Stimulated activated CD8-positive, alpha-beta memory T cell treated with anti-CD3 and anti-CD28 coated beads, Interleukin-4, amount 100 ng/mL, for 24 hours (primary cell): Measurements from ENCODE around the gene DEFB129.
"Not testable (repeated sequence)": the region's sequence is repeated elsewhere in the genome, so short reads cannot be mapped to it uniquely, and the experiment has no call there.

Experiments used
- DNase-seq: peaks from one replicate; pipeline ENCODE4 v3.0.0-alpha.2; 2020; ENCODE audit warnings: low read depth

Gene DEFB129

DNA sequence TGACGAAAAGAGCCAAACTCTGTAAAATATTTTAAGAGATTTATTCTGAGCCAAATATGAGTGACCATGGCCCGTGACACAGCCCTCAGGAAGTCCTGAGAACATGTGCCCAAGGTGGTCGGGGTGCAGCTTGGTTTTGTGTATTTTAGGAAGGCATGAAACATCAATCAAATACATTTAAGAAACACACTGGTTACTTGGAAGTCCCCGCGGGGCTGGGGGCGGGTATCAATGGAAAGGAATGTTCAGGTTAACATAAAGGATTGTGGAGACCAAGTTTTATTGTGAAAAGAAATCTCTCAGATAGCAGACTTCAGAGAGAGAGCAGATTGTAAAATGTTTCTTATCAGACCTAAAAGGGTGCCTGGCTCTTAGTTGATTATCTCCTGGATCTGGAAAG is 26.4 kb downstream of the DEFB129 start:
- DNase-seq = not testable (repeated sequence)

DNA sequence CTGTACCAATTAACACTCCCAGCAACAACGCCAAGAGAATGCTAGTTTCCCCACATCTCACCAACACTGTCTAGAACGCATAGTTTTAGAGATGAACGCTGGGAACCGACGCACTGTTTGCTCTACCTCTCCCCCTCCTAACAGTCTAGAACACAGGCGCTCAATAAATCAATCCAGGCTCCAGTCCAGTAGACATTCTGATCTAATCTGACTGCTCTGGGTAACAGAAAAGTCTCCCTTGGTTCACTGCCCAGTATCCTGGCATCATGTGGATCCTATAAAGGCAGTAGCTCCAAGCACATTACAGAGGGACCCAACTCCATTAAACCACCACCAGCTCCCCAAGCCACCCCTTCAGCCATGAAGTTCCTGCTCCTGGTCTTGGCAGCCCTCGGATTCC is 30.4 kb downstream of the DEFB129 start, which contains the start of gene DEFB132:
Gene DEFB132, plus strand, starts transcription at position 306 of the 400 bp plus-strand sequence. Its CDS starts 55 bp downstream, at position 361.
- DNase-seq = no peak

DNA sequence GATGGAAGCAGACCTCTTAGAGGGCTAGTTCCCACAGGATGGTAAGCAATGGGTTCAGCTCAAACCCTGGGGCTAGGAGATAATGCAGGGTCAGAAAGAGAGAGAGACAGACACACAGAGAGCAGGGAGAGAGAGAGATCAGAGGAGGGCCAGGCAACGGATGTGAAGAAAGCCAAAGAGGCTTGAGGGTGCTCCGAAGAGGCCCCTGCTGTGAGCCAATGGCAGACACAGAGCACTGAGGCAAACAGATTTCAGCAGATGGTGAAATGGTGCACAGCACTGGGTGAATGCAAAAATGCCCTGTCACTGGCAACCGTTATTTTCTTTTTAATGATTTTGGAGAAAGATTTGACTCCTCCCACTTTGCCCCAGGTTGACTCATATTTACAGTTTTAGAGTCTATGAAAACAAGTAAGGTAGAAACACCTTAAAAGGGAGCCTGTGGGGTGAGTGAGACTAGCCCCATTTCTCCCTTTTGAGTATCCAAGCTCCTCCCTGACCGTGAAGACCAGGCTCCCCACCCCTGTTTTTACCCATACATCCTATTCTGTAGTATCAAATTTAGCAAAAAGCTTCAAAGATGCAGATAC is 31.3 kb downstream of the DEFB129 start:
- DNase-seq = no peak

DNA sequence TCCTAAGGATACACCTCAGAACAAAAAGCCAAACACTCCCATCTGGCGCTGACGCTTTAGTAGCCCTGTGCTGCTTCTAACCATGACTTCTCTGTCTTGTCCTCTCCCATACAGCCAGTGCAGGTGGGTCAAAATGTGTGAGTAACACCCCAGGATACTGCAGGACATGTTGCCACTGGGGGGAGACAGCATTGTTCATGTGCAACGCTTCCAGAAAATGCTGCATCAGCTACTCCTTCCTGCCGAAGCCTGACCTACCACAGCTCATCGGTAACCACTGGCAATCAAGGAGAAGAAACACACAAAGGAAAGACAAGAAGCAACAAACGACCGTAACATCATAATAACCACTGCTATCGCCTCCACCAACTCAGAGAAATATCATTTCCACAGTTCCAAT is 31.9 kb downstream of the DEFB129 start:
- DNase-seq = no peak

DNA sequence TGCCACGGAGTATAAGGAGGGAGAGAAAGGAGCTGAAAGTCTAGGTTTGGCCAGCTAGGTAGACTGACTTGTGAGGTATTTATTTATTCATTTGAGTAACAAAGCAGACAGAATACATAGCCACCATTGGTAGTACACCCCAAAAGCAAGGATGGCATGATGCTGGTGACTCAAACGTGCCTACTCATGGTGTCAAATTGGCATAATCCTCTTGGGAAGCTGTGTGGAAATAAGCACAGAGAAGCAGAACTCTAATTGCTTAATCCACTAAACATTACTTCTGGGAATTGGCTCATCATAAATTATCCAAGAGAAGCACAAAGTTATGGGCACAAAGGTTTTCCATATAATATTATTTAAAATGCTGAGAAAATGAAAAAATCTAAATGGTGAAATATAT is 32.9 kb downstream of the DEFB129 start:
- DNase-seq = no peak

DNA sequence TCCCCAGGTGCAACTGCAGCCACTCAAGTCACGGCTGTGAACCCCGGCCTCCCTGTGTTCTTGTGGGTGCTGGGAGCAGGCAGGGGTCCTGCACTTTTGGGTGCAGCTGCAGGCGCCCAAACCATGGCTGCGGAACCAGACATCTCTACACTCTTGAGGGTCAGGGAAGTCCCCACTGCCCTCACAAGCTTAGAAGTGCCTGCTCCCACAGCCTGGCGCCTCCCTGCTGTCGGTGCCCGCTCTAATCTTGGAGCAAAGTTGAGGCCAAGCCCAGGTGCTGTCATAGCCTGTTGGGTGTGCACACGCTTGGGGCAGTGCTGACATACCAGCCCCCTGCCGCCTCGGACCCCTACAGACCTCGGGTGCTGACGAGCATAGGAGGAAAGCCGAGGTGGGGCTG is 36.6 kb downstream of the DEFB129 start:
- DNase-seq = no peak

DNA sequence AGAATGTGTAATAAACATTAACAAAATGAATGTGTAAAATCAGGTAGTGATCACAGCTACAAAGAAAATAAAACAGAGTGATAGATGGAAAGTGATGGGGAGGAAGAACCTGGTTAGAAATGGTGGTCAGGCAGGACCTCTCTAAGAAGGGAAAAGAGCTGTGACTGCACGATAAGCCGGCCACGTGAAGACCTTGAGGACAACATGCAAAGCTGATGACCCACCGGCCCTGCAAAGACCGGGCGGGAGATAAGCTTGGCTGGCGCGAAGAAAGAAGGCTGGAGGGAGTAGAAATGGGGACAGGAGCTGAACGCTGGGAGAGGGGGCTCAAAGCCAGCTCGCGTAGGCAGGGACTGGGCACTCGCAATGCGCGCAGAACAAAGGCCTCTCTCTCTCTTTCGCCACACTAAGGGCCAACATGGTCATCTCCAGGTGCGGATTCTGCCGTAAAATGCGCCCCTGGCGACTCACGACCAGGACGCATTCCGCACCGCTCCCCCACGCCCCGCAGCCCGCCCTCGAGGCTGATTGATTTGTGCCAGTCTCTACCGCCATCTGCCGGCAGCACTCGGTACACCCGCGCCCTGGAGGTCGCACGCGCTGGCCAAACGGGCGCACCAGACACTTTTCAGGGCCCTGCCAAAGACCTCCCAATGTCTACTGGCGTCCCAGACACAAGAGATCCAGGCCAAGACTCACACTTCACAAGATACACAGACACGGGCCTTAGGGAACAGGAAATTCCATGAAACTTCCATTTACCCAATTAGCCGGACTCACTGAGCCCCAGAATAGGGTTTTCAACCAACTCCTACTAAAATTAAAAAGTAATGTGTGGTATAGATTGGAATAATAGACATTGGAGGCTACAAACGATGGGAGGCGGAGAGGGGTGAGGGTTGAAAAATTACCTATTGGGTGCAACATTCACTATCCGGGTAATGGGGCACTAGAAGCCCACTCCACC is 39.8 kb downstream of the DEFB129 start:
- DNase-seq = peak; percentile 87

DNA sequence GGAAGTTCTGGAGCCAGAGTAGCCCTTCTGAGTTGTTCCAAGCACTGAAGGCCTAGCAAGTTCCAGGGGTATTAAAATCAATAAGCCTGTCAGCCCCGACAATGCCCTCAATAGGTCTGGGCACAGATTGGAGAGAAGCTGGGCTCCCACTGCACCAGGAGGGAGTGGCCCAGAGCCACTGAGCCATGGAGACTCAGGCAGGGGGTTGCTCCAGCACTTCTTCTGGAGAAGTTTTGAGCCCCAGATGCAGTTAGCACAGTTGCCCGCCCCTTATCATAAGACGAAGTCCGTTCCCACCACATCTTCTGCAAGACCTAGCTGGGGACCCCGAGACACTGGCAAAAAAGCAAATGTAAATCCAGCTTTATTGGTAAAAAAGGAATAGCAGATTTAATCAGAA is 43.5 kb downstream of the DEFB129 start:
- DNase-seq = no peak

DNA sequence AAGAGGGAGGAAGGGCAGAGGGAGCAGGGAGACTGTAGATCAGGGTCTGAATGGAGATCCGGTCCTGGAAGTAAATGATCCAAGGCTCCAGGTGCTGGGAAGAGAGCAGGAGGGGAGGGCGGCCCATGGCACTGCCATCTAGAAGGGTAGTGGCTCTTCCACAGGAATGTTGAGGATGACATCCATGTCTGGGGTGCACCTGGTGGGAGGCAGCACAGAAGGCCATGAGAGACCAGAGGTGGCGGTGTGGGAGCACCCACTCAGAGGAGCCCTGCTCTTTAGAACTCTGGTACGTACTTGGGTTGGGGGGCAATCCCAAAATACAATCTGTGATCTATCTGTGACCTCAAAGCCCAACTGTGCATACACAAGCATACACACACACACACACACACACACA is 44.0 kb downstream of the DEFB129 start:
- no peak for DNase-seq

DNA sequence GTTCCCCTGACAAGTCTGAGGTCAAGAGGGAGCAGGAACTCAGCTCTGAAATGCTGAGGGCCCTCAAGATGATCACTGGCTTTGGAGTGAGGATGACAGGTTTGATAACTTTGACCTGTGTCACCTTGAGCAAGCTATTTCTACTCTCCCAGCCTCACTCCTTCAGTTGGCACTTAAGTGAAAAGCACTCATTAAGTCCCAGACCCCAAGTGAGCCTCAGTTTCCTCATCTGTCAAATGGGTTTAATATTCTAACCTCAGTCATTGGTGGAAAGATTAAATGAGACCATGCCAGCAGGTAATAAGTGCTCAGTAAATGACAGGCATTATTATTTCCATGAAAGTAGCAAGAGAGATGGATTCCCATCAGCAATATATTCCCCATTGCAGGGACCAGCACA is 44.5 kb downstream of the DEFB129 start:
- DNase-seq = no peak

DNA sequence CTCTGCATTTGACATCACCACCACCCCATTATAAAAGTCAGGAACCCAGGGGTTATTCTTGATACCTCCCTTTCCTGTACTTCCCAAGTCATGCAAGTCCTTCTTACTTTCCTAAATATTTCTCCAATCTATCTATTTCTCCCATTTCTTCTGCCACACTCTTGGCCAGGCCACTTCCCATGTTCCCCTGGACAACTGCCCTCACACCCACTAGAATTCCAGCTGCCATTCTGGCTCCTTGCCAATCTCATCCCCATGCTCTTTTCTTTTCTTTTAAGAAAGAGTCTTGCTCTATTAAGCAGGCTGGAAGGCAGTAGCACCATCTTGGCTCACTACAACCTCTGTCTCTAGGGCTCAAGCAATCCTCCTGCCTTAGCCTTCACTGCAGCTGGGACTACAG is 45.7 kb downstream of the DEFB129 start:
- no peak for DNase-seq

DNA sequence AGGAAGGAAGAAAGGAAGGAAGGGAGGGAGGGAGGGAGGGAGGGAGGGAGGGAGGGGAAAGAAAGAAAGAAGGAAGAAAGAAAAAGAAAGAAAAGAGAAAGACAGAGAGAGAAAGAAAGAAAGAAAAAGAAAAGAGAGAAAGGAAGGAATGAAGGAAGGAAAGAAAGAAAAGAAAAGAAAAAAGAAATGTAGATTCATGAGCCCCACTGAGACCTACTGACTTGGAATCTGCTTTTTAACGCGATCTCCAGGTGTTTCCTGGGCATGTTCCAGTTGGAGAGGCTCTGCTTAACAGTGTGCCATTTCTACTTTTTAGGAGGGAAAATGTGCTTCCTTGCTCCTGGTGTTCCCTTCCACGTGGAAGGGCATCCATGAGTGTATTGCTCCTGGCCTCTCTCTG is 46.8 kb downstream of the DEFB129 start:
- no peak for DNase-seq

DNA sequence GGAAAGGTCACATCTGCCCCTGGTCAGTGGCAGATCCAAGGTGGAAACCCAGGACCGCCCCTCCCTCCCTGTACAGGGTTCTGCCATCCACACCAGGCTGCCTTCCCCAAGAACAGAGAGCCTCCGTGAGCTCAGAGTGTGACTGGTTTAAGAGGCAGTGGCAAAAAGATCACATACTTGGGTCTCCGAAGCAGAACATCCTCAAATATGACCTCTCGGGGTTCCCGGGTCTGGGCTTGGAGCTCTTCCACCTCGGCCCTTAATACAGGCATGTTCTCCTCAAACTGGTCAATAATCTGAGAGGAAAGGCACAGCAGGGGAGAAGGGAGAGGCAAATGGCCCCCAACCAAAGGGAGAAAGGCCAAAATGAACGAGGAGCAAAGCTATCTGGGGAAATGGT is 48.7 kb downstream of the DEFB129 start:
- no peak for DNase-seq

DNA sequence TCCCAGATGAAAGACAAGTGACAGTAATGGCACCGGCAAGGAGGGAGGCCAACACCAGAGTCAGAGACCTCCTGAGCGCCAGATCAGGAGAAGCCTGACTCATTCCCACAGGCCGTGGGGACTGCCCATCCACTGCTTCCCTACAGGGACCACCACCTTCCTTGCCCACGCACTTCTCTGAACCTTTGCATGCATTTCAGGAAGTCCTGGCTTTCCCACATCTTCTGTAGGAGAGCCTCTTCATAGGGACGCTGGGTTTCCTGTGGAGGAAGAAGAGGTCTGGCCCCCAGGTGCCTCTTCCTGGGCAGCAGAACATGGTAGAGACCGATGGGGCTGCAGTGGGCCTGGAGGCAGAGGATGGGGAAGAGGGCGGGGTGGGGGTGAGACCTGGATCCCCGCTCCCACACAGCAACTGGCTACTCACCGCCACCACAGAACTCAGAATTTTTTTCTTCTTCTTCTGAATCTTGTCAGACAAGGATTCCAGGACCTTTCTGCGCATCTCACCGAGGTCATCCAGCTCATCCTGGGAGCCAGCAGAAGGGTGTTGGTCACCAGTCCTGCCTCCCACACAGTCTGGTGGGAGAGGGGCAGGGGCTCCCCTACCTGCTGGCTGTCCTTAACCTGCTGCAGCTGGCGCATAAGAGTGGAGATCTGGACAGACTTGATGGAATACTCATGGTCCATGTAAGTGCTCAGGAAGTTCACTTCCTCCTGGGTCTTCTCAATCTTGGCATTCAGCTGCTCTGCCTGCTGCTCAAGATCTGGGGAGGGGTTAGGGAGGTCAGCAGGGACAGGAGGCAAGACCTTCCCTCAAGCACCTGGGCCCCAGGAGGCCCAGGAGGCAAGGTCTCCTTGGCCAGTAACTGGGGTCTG is 49.8 kb downstream of the DEFB129 start:
- no peak for DNase-seq

DNA sequence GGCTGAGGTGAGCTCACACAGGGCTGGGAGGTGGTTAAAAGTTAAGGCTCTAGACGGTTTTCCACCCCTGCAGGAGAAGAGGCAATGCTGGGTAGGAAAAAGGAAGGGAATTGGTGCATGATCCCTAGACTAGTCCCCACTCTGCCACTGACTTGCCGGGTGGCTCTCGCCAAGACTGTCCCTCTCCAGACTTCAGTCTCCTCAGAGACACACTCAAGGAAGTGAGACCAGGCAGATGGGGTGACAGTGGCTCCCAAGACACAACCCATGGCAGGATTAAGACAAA is 50.4 kb downstream of the DEFB129 start:
- no peak for DNase-seq

DNA sequence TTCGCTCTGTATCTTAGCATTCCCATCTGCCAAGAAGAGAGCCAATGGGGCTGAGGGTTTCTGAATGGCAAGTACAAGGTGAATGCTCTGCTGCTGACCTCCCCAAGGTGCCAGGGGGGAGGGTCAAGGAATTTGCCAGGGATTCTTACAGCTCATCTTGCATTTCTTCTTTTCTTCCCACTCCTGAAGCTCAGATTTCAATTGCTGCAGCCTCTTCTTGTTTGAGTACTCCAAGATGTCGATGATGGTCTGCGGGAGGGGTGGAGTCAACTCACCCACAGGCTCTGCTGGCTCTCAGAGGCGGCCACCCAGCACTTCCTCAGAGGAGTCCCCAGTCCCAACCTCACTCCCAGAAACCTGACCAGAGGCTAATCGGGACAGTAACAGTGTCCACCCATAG is 51.1 kb downstream of the DEFB129 start:
- DNase-seq = no peak

DNA sequence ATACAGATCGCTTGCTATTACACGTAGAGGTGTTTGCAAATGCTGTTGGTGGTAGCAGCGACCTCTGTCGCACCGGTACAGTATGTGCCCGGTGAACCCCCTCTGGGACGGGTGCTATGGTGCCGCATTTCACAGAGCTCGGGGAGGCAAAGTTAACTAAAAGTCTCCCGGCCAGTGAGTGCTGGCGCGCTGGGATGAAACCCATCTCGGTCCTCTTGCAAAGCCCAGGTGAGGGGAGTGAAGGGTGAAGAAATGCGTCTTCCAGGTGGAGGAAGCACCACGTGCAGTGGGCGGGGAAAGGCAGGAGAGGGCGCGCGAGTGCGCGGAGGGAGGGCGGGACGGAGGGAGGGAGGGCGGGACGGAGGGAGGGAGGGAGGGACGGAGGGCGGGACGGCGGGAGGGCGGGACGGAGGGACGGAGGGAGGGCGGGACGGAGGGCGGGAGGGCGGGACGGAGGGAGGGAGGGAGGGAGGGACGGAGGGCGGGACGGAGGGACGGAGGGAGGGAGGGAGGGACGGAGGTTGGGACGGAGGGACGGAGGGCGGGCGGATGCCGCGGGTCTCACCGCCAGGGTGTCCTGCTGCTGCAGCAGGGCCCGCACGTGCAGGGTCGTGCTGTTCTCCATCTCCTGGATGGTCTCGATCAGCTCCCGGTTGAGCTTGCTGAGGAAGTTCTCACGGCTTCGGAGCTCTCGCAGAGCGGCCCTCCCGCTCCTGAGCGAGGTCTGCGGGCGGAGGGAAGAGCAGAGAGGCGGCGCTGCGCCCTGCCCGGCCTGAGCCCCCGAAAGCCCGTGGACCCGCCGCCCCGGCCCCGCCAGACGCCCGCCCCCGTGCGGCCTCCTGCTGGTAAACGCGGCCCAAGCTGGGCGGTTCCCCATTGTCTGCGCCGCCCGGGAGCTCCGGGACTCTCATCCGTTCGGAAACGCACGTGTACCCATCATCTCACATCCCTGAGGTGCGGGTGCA is 51.8 kb downstream of the DEFB129 start:
- no peak for DNase-seq
